PC-3 (cell line): Measurements from ENCODE around the gene OXGR1. TPM values are rescaled to one million over a fixed set of nuclear protein-coding genes. Genes with fewer than 3 reads are reported as not detected.

Experiments
- ATAC-seq: fragments of 200-7000 bp; cut with Tn5 transposase; 2 replicates; pipeline ENCODE4 v1.9.1; 2020; ENCODE audit warnings: mild to moderate bottlenecking, moderate library complexity
- BruUV-seq: library from RNA; stranded (reverse); fragments of 400-500 nt; replicated peaks from 2 replicates; lab custom pipeline; 2021; lab: Mats Ljungman, UMichigan
- CTCF ChIA-PET: fragments of 300-600 bp; sonication (Branson Sonifier 250); formaldehyde crosslinking; loops from one replicate; lab custom pipeline; 2022; ENCODE audit warnings: antibody characterized with exemption; lab: Charles Lee
- POLR2A ChIA-PET: fragments of 300-600 bp; sonication (Branson Sonifier 250); formaldehyde crosslinking; loops from one replicate; lab custom pipeline; 2022; ENCODE audit warnings: antibody characterized with exemption; ENCODE audit not compliant: unreplicated experiment; lab: Charles Lee
- DNase-seq: peaks from one replicate; pipeline ENCODE4 v3.0.0-alpha.2; 2015
- H2AFZ ChIP-seq: fragments of 300-600 bp; sonication (generic); 2 replicates; pipeline ENCODE4 v1.6.0; 2016; ENCODE audit warnings: antibody characterized with exemption, low read length
- H3F3A ChIP-seq: fragments of 300-600 bp; sonication (generic); one replicate; pipeline ENCODE4 v1.6.0; 2017; ENCODE audit warnings: antibody characterized with exemption, low read length, control low read depth, mild to moderate bottlenecking; ENCODE audit not compliant: unreplicated experiment
- H3K27ac ChIP-seq: fragments of 300-600 bp; sonication (generic); 2 replicates; pipeline ENCODE4 v1.5.1; 2016; ENCODE audit warnings: mild to moderate bottlenecking, low read length
- H3K27me3 ChIP-seq: fragments of 300-600 bp; sonication (generic); 2 replicates; pipeline ENCODE4 v1.6.1; 2016; ENCODE audit warnings: low read length, mixed read lengths
- H3K36me3 ChIP-seq: fragments of 300-600 bp; sonication (generic); 2 replicates; pipeline ENCODE4 v1.6.1; 2016; ENCODE audit warnings: low read depth, mixed run types, low read length, mixed read lengths
- H3K4me1 ChIP-seq: fragments of 300-600 bp; sonication (generic); 2 replicates; pipeline ENCODE4 v1.5.1; 2016; ENCODE audit warnings: low read length; ENCODE audit not compliant: insufficient read depth
- H3K4me2 ChIP-seq: fragments of 300-600 bp; sonication (generic); 2 replicates; pipeline ENCODE4 v1.6.0; 2016; ENCODE audit warnings: low read length
- H3K4me3 ChIP-seq: fragments of 300-600 bp; sonication (generic); 2 replicates; pipeline ENCODE4 v1.5.1; 2016; ENCODE audit warnings: mild to moderate bottlenecking, low read length, mixed read lengths
- H3K79me2 ChIP-seq: fragments of 300-600 bp; sonication (generic); 2 replicates; pipeline ENCODE4 v1.6.1; 2017; ENCODE audit warnings: low read length, mixed read lengths
- H3K9ac ChIP-seq: fragments of 300-600 bp; sonication (generic); 2 replicates; pipeline ENCODE4 v1.6.0; 2016; ENCODE audit warnings: mild to moderate bottlenecking, low read length
- H3K9me2 ChIP-seq: fragments of 300-600 bp; sonication (generic); replicated peaks from 2 replicates; pipeline ENCODE4 v1.6.1; 2016; ENCODE audit warnings: mixed run types, low read length, mixed read lengths
- H3K9me3 ChIP-seq: fragments of 300-600 bp; sonication (generic); 2 replicates; pipeline ENCODE4 v1.6.1; 2016; ENCODE audit warnings: low read length, mixed read lengths
- H4K20me1 ChIP-seq: fragments of 300-600 bp; sonication (generic); 2 replicates; pipeline ENCODE4 v1.6.1; 2016; ENCODE audit warnings: low read length, mixed read lengths
- EZH2 ChIP-seq: fragments of 300-600 bp; sonication (generic); IDR thresholded peaks from one replicate; pipeline ENCODE4 v1.6.1; 2017; ENCODE audit warnings: antibody characterized with exemption, mild to moderate bottlenecking, low read length; ENCODE audit not compliant: unreplicated experiment
- EZH2phosphoT487 ChIP-seq: fragments of 300-600 bp; sonication (generic); IDR thresholded peaks from 2 replicates; pipeline ENCODE4 v1.6.1; 2018; ENCODE audit warnings: mild to moderate bottlenecking, antibody characterized with exemption, low read length, borderline replicate concordance
- intact Hi-C: fragments of 100-400 bp; cut with micrococcal nuclease; formaldehyde crosslinking; loops from 2 replicates; pipeline ENCODE4 v1.9.0; 2023
- total RNA-seq: library from RNA; depleted of rRNA; stranded (reverse); fragments of >200 nt; gene quantifications from 2 replicates; pipeline ENCODE4 v1.2.3, GENCODE V29; 2014
- TF ChIP-seq, protein P1 (sequence below): fragments of 300-600 bp; sonication (generic); conservative IDR thresholded peaks from 2 replicates; pipeline ENCODE4 v1.5.1; 2017; ENCODE audit warnings: antibody characterized with exemption, low read depth, mild to moderate bottlenecking, low read length

Gene OXGR1
- total RNA-seq, 1 experiment from 2014 or later = not detected

DNA sequence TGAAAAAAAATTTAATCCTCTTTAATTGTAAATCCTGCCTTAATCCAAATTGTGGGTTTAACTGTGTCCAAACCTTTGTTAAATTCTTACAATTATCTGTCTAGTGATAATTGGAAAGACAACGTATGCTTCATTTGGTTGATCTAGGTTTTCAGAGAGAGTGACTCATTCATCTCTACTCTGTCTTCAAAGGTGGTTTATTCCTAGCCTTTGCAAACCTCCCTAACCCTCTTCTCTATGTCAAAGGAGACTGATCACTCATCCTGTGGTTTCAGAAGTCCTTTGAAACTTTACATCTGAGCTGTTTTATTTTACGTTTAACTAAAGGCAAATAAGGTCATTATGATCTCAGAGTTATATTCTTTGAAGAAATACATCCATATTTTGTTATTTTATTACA is 8.8 kb upstream of the OXGR1 start:
- DNase-seq = peak; percentile 17

DNA sequence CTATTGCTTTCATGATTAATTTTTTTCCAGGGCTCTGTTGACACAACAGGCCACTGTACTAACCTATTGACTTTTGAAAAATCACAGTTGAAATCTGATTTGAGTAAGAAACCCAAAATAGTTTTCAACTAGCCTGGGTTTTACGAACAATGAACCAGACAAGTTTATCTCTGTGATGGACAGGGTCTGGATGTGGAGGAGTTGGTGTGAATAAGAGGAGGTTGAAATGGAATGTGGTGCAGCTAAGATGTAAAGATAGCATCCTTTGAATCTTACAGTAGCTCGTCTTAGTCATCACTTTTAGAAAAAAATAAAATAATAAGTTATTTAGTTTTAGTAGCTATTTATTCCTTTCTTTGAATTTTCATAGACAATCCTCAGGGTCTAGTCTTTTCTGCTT is 8.3 kb upstream of the OXGR1 start:
- Histone ChIP-seq H2AFZ (no peak overlapping the region), H3K4me3 (no peak overlapping the region), H3K9ac (no peak overlapping the region), H3K4me1 (no peaks in the 10 kb centered on the region), H3K9me2 (no peaks in the 10 kb centered on the region), H3K36me3 (no peaks in the 10 kb centered on the region), H3K27me3 (peaks cover 36% of the 10 kb centered on the region), H3K79me2 (no peaks in the 10 kb centered on the region), H3K4me2 (no peak overlapping the region), H3K9me3 (no peaks in the 10 kb centered on the region), H4K20me1 (no peaks in the 10 kb centered on the region), H3F3A (no peaks in the 10 kb centered on the region), H3K27ac (no peak overlapping the region)
- ATAC-seq (no peak), DNase-seq (no peak)
- intact Hi-C loops = no loop called here
- ChIA-PET CTCF (no interaction called here), POLR2A (interaction anchor here (0.7 kb wide), 1 partner anchor 75 kb away, joined by 8 read pairs; no protein-coding TSS in a partner anchor)
- no TSS peak for BruUV-seq
- TF ChIP-seq, protein P1, sequence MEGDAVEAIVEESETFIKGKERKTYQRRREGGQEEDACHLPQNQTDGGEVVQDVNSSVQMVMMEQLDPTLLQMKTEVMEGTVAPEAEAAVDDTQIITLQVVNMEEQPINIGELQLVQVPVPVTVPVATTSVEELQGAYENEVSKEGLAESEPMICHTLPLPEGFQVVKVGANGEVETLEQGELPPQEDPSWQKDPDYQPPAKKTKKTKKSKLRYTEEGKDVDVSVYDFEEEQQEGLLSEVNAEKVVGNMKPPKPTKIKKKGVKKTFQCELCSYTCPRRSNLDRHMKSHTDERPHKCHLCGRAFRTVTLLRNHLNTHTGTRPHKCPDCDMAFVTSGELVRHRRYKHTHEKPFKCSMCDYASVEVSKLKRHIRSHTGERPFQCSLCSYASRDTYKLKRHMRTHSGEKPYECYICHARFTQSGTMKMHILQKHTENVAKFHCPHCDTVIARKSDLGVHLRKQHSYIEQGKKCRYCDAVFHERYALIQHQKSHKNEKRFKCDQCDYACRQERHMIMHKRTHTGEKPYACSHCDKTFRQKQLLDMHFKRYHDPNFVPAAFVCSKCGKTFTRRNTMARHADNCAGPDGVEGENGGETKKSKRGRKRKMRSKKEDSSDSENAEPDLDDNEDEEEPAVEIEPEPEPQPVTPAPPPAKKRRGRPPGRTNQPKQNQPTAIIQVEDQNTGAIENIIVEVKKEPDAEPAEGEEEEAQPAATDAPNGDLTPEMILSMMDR = no peak
- TF ChIP-seq EZH2 (no peak), EZH2phosphoT487 (no peak)

More for the DNA sequence above, 8.8 kb upstream of the OXGR1 start:
- TF ChIP-seq, protein P1 = no peak
- no peak for TF ChIP-seq EZH2phosphoT487
- no peak for TF ChIP-seq EZH2
- Histone ChIP-seq H3K9me3 (no peaks in the 10 kb centered on the region), H4K20me1 (no peaks in the 10 kb centered on the region), H3K4me1 (no peaks in the 10 kb centered on the region), H3F3A (no peaks in the 10 kb centered on the region), H2AFZ (no peak overlapping the region), H3K79me2 (no peaks in the 10 kb centered on the region), H3K9ac (no peak overlapping the region), H3K4me3 (no peak overlapping the region), H3K36me3 (no peaks in the 10 kb centered on the region), H3K9me2 (no peaks in the 10 kb centered on the region), H3K27me3 (peaks cover 36% of the 10 kb centered on the region), H3K4me2 (no peak overlapping the region), H3K27ac (no peak overlapping the region)
- intact Hi-C loops = no loop called here
- POLR2A ChIA-PET = interaction anchor here (0.7 kb wide), 1 partner anchor 74 kb away, joined by 8 read pairs; no protein-coding TSS in a partner anchor
- BruUV-seq = no TSS peak
- CTCF ChIA-PET = no interaction called here
- ATAC-seq = no peak

GRCh38 chr13:97001636-97002035 is 7.4 kb upstream of the OXGR1 start:
- Histone ChIP-seq H3K9ac (no peak overlapping the region), H2AFZ (no peak overlapping the region), H3K36me3 (no peaks in the 10 kb centered on the region), H3K4me3 (no peak overlapping the region), H4K20me1 (no peaks in the 10 kb centered on the region), H3K27ac (no peak overlapping the region), H3K9me2 (no peaks in the 10 kb centered on the region), H3K9me3 (no peaks in the 10 kb centered on the region), H3K4me1 (no peaks in the 10 kb centered on the region), H3K79me2 (no peaks in the 10 kb centered on the region), H3K27me3 (peaks cover 36% of the 10 kb centered on the region), H3F3A (no peaks in the 10 kb centered on the region), H3K4me2 (no peak overlapping the region)
- ATAC-seq (no peak), DNase-seq (no peak)
- TF ChIP-seq EZH2phosphoT487 (no peak), EZH2 (no peak)
- TF ChIP-seq, protein P1 = no peak
- CTCF ChIA-PET = no interaction called here
- POLR2A ChIA-PET = no interaction called here
- intact Hi-C loops = no loop called here
- BruUV-seq = no TSS peak
